Liver (tissue), 9 donors: ENCODE data around the gene STAC2. TPM values are rescaled to one million over a fixed set of nuclear protein-coding genes. Genes with fewer than 3 reads are reported as not detected.

Source experiments
- DNase-seq: peaks from one replicate; pipeline ENCODE4 v3.0.0-alpha.2; 2017; ENCODE audit warnings: low spot score
- H3K27ac ChIP-seq, 2 donors: one replicate each; pipeline ENCODE4 v1.7.0; 2013; ENCODE audit warnings: inconsistent platforms in 2 of 2, low read length in 2 of 2, control low read depth in 1 of 2, low read depth in 1 of 2, mild to moderate bottlenecking in 1 of 2
- H3K27me3 ChIP-seq, 4 donors: one replicate each; pipeline versions ENCODE4 v1.6.1 to v1.7.0; 2013; ENCODE audit warnings: low read length in 3 of 4, inconsistent platforms in 1 of 4, mild to moderate bottlenecking in 1 of 4, moderate library complexity in 1 of 4; ENCODE audit not compliant: control insufficient read depth in 4 of 4, insufficient read depth in 4 of 4
- H3K36me3 ChIP-seq, 4 donors: one replicate each; pipeline versions ENCODE4 v1.6.1 to v1.7.0; 2013; ENCODE audit warnings: low read length in 3 of 4, mild to moderate bottlenecking in 3 of 4, low read depth in 1 of 4, moderate library complexity in 1 of 4; ENCODE audit not compliant: control insufficient read depth in 4 of 4, insufficient read depth in 3 of 4
- H3K4me1 ChIP-seq, 4 donors: one replicate each; pipeline versions ENCODE4 v1.6.1 to v1.7.0; 2013; ENCODE audit warnings: low read length in 3 of 4, mild to moderate bottlenecking in 3 of 4, moderate library complexity in 1 of 4; ENCODE audit not compliant: control insufficient read depth in 4 of 4, insufficient read depth in 4 of 4
- H3K4me3 ChIP-seq, 3 donors: one replicate each; pipeline versions ENCODE4 v1.6.1 to v1.7.0; 2013; ENCODE audit warnings: low read length in 3 of 3, control low read depth in 1 of 3, low read depth in 1 of 3, mild to moderate bottlenecking in 1 of 3
- H3K9ac ChIP-seq, 2 donors: one replicate each; pipeline ENCODE4 v1.7.0; 2013; ENCODE audit warnings: low read length in 2 of 2, mild to moderate bottlenecking in 2 of 2, moderate library complexity in 2 of 2, control low read depth in 1 of 2, low read depth in 1 of 2
- H3K9me3 ChIP-seq, 4 donors: one replicate each; pipeline versions ENCODE4 v1.6.1 to v1.7.0; 2013; ENCODE audit warnings: low read length in 3 of 4; ENCODE audit not compliant: control insufficient read depth in 4 of 4
- ATF3 ChIP-seq: IDR thresholded peaks from 2 replicates; pipeline ENCODE4 v1.6.1; 2016; ENCODE audit warnings: antibody characterized with exemption
- CTCF ChIP-seq: fragments of 150-350 bp; IDR thresholded peaks from 2 replicates; pipeline ENCODE4 v1.5.1; 2017; ENCODE audit warnings: improper control_type of control experiment, low read depth, low read length; ENCODE audit not compliant: missing input control
- EGR1 ChIP-seq, 2 donors: IDR thresholded peaks; 2 replicates each; pipeline ENCODE4 v1.6.1; 2016 to 2018; ENCODE audit warnings: antibody characterized with exemption in 2 of 2, low read depth in 2 of 2
- FOXA1 ChIP-seq: IDR thresholded peaks from 2 replicates; pipeline ENCODE4 v1.6.1; 2016; ENCODE audit warnings: antibody characterized with exemption
- FOXA2 ChIP-seq: IDR thresholded peaks from 2 replicates; pipeline ENCODE4 v1.6.1; 2016; ENCODE audit warnings: antibody characterized with exemption
- GABPA ChIP-seq, 2 donors: IDR thresholded peaks in 1 of 2; conservative IDR thresholded peaks in 1 of 2; 2 replicates each; pipeline ENCODE4 v1.6.1; 2016; ENCODE audit warnings: antibody characterized with exemption in 2 of 2, mild to moderate bottlenecking in 1 of 2, moderate library complexity in 1 of 2
- HNF4A ChIP-seq, 2 donors: conservative IDR thresholded peaks; 2 replicates each; pipeline ENCODE4 v1.6.1; 2016; ENCODE audit warnings: antibody characterized with exemption in 2 of 2, mild to moderate bottlenecking in 2 of 2
- HNF4G ChIP-seq: IDR thresholded peaks from 2 replicates; pipeline ENCODE4 v1.6.1; 2016; ENCODE audit warnings: antibody characterized with exemption
- JUND ChIP-seq, 2 donors: IDR thresholded peaks; 2 replicates each; pipeline ENCODE4 v1.6.1; 2016; ENCODE audit warnings: antibody characterized with exemption in 2 of 2
- MAX ChIP-seq: IDR thresholded peaks from 2 replicates; pipeline ENCODE4 v1.6.1; 2016; ENCODE audit warnings: antibody characterized with exemption
- NR2F2 ChIP-seq: IDR thresholded peaks from 2 replicates; pipeline ENCODE4 v1.6.1; 2016; ENCODE audit warnings: antibody characterized with exemption
- RAD21 ChIP-seq, 2 donors: IDR thresholded peaks; 2 replicates each; pipeline ENCODE4 v1.6.1; 2016; ENCODE audit warnings: antibody characterized with exemption in 2 of 2, mild to moderate bottlenecking in 2 of 2
- REST ChIP-seq: IDR thresholded peaks from 2 replicates; pipeline ENCODE4 v1.6.1; 2016; ENCODE audit warnings: antibody characterized with exemption, mild to moderate bottlenecking
- RXRA ChIP-seq, 2 donors: IDR thresholded peaks; 2 replicates each; pipeline ENCODE4 v1.6.1; 2017 to 2018; ENCODE audit warnings: antibody characterized with exemption in 2 of 2, mild to moderate bottlenecking in 1 of 2
- SP1 ChIP-seq: IDR thresholded peaks from 2 replicates; pipeline ENCODE4 v1.6.1; 2018; ENCODE audit warnings: antibody characterized with exemption, mild to moderate bottlenecking
- TAF1 ChIP-seq: conservative IDR thresholded peaks from 2 replicates; pipeline ENCODE4 v1.6.1; 2016; ENCODE audit warnings: antibody characterized with exemption, mild to moderate bottlenecking
- ZBTB33 ChIP-seq: IDR thresholded peaks from 2 replicates; pipeline ENCODE4 v1.6.1; 2016; ENCODE audit warnings: antibody characterized with exemption
- WGBS: extraction: QIAGEN DNeasy Blood & Tissue Kit; methylation state at CpG from one replicate; pipeline ENCODE4 v1.1.7; 2013; 5-methylcytosine and 5-hydroxymethylcytosine counted together
- polyA plus RNA-seq, 2 donors: library from polyadenylated mRNA; stranded (reverse) in 1 of 2; unstranded in 1 of 2; fragments of 200-250 nt in 1 of 2; fragments of >200 nt in 1 of 2; fragmentation: Nextera tagmentation in 1 of 2; extraction: Ambion mirVana in 1 of 2; gene quantifications; one replicate each; pipeline versions ENCODE4 v1.2.1 to v1.2.3, GENCODE V29; 2013 to 2015
- total RNA-seq, 2 donors: library from RNA; depleted of rRNA; stranded (reverse); fragments of >200 nt; gene quantifications; one replicate each; pipeline ENCODE4 v1.2.3, GENCODE V29; 2014
- donor health status: healthy.
- donor health status: healthy.
- donor health status: healthy.
- donor health status: healthy.
- donor health status: healthy.

STAC2 gene
- total and polyA plus RNA-seq, 4 donors = not detected

GRCh38 chr17:39173526-39174274 lies 52.0 kb downstream of the STAC2 start:
- H3K27me3 ChIP-seq = no peaks in the 10 kb centered on the region
- no peak overlapping the region for H3K4me3 ChIP-seq
- no peak for TF ChIP-seq RAD21 (IDR thresholded peaks at IDR 0.05)
- TF ChIP-seq EGR1 (IDR thresholded peaks at IDR 0.05; ENCODE audit: low read depth in 2 of 2) = no peak
- no peak for TF ChIP-seq FOXA1
- no peak for TF ChIP-seq HNF4G
- TF ChIP-seq REST = no peak
- no peak for TF ChIP-seq TAF1
- TF ChIP-seq JUND (IDR thresholded peaks at IDR 0.05) = no peak
- no peak for TF ChIP-seq GABPA (IDR thresholded peaks at IDR 0.05 in 1 of 2, conservative IDR thresholded peaks at IDR 0.05 in 1 of 2)
- no peak for TF ChIP-seq FOXA2
- no peak for TF ChIP-seq CTCF
- no peak for TF ChIP-seq RXRA (IDR thresholded peaks at IDR 0.05)
- no peak for TF ChIP-seq MAX
- no peak for TF ChIP-seq SP1
- TF ChIP-seq ZBTB33 = no peak
- TF ChIP-seq NR2F2 = no peak
- no peak for TF ChIP-seq HNF4A (conservative IDR thresholded peaks at IDR 0.05)
- TF ChIP-seq ATF3 = no peak
- H3K4me1 ChIP-seq = peaks cover 0 to 5% (median 2%) of the 10 kb centered on the region in 4 donors
- no peak overlapping the region for H3K27ac ChIP-seq
- 72% methylated on average over 10 of the region's 10 CpGs for WGBS
- no peak overlapping the region for H3K9ac ChIP-seq
- no peaks in the 10 kb centered on the region for H3K9me3 ChIP-seq
- H3K36me3 ChIP-seq = no peaks in the 10 kb centered on the region
- no peak for DNase-seq
